Mammary epithelial cell (primary cell): Measurements from ENCODE around the gene CDKN2B-AS1.

ENCODE experiments used
- EZH2 ChIP-seq: IDR thresholded peaks from 2 replicates; pipeline ENCODE4 v1.6.1; 2012; ENCODE audit warnings: low read length, inconsistent platforms, borderline replicate concordance
- TF ChIP-seq, protein P1 (sequence below), 2 donors: IDR thresholded peaks in 1 of 2; conservative IDR thresholded peaks in 1 of 2; 2 replicates each; pipeline ENCODE4 v1.5.1; 2011 to 2012; ENCODE audit warnings: inconsistent platforms in 2 of 2, low read length in 2 of 2, mild to moderate bottlenecking in 2 of 2, control low read depth in 1 of 2, low read depth in 1 of 2; ENCODE audit not compliant: insufficient read depth in 1 of 2; ENCODE audit errors: extremely low read depth in 1 of 2

DNA sequence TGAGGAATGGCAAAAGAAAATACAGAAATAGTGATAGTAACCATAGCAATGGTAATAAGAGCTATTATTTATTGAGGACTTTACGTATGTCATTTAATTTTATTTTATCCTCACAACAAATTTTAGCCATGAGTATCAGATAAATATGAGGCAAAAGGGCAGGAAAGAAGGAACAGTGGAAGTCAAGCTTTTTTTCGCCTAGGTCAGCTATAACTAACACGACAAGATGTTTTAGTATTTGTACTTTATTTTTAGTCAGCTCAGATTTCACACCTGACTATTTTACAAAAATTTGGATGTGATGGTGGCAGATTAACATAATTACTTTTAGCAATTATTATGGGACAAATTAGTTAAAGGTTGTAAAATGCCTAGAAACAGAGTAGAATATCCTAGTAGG, 49.3 kb downstream of the CDKN2B-AS1 start:
- TF ChIP-seq EZH2: no peak
- TF ChIP-seq, protein P1, sequence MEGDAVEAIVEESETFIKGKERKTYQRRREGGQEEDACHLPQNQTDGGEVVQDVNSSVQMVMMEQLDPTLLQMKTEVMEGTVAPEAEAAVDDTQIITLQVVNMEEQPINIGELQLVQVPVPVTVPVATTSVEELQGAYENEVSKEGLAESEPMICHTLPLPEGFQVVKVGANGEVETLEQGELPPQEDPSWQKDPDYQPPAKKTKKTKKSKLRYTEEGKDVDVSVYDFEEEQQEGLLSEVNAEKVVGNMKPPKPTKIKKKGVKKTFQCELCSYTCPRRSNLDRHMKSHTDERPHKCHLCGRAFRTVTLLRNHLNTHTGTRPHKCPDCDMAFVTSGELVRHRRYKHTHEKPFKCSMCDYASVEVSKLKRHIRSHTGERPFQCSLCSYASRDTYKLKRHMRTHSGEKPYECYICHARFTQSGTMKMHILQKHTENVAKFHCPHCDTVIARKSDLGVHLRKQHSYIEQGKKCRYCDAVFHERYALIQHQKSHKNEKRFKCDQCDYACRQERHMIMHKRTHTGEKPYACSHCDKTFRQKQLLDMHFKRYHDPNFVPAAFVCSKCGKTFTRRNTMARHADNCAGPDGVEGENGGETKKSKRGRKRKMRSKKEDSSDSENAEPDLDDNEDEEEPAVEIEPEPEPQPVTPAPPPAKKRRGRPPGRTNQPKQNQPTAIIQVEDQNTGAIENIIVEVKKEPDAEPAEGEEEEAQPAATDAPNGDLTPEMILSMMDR (conservative IDR thresholded peaks at IDR 0.05 in 1 of 2, IDR thresholded peaks at IDR 0.05 in 1 of 2; ENCODE audit: extremely low read depth in 1 of 2, insufficient read depth in 1 of 2, low read depth in 1 of 2, low read length in 2 of 2): no peak
